ENCODE results near the gene ARFGAP3.

DNA sequence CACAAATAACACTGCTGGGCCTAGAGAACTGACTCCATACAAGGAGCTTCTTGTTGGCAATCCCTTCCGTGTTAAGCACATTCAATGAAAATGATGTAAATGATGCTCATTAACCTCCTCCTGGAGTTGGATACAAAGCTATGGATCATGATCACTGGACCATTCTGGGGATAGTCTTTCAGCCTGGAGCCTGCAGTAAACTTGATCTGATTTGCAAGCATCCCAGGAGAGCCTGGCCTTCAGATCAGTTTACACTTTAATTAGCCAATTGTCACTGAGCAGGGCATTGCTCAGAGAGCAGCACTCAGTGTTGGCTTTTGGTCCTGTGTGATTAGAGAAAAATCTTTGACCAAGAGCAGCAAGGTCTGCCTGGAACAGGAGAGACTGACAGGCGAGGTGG lies 45.6 kb downstream of the ARFGAP3 start:
- TF ChIP-seq, protein P1, sequence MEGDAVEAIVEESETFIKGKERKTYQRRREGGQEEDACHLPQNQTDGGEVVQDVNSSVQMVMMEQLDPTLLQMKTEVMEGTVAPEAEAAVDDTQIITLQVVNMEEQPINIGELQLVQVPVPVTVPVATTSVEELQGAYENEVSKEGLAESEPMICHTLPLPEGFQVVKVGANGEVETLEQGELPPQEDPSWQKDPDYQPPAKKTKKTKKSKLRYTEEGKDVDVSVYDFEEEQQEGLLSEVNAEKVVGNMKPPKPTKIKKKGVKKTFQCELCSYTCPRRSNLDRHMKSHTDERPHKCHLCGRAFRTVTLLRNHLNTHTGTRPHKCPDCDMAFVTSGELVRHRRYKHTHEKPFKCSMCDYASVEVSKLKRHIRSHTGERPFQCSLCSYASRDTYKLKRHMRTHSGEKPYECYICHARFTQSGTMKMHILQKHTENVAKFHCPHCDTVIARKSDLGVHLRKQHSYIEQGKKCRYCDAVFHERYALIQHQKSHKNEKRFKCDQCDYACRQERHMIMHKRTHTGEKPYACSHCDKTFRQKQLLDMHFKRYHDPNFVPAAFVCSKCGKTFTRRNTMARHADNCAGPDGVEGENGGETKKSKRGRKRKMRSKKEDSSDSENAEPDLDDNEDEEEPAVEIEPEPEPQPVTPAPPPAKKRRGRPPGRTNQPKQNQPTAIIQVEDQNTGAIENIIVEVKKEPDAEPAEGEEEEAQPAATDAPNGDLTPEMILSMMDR (IDR thresholded peaks at IDR 0.05), result no peak
- TF ChIP-seq, protein P2, sequence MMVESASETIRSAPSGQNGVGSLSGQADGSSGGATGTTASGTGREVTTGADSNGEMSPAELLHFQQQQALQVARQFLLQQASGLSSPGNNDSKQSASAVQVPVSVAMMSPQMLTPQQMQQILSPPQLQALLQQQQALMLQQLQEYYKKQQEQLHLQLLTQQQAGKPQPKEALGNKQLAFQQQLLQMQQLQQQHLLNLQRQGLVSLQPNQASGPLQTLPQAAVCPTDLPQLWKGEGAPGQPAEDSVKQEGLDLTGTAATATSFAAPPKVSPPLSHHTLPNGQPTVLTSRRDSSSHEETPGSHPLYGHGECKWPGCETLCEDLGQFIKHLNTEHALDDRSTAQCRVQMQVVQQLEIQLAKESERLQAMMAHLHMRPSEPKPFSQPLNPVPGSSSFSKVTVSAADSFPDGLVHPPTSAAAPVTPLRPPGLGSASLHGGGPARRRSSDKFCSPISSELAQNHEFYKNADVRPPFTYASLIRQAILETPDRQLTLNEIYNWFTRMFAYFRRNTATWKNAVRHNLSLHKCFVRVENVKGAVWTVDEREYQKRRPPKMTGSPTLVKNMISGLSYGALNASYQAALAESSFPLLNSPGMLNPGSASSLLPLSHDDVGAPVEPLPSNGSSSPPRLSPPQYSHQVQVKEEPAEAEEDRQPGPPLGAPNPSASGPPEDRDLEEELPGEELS (CRISPR knock-in tag; IDR thresholded peaks at IDR 0.05), result no peak
- TF ChIP-seq FOXJ3 (CRISPR knock-in tag; IDR thresholded peaks at IDR 0.05; ENCODE audit: borderline replicate concordance) (no peak), IRF2 (CRISPR knock-in tag; IDR thresholded peaks at IDR 0.05; ENCODE audit: borderline replicate concordance, low read depth) (no peak), ESRRA (CRISPR knock-in tag; IDR thresholded peaks at IDR 0.05; ENCODE audit: borderline replicate concordance) (no peak), TEAD4 (CRISPR knock-in tag; IDR thresholded peaks at IDR 0.05) (no peak), NR1H2 (CRISPR knock-in tag; IDR thresholded peaks at IDR 0.05) (no peak), ZNF423 (CRISPR knock-in tag; IDR thresholded peaks at IDR 0.05) (no peak), FOXP1 (CRISPR knock-in tag; IDR thresholded peaks at IDR 0.05; ENCODE audit: borderline replicate concordance) (no peak)
- TF ChIP-seq, protein P3, sequence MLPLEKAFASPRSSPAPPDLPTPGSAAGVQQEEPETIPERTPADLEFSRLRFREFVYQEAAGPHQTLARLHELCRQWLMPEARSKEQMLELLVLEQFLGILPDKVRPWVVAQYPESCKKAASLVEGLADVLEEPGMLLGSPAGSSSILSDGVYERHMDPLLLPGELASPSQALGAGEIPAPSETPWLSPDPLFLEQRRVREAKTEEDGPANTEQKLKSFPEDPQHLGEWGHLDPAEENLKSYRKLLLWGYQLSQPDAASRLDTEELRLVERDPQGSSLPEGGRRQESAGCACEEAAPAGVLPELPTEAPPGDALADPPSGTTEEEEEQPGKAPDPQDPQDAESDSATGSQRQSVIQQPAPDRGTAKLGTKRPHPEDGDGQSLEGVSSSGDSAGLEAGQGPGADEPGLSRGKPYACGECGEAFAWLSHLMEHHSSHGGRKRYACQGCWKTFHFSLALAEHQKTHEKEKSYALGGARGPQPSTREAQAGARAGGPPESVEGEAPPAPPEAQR (CRISPR knock-in tag; IDR thresholded peaks at IDR 0.05), result no peak
- TF ChIP-seq, protein P4, sequence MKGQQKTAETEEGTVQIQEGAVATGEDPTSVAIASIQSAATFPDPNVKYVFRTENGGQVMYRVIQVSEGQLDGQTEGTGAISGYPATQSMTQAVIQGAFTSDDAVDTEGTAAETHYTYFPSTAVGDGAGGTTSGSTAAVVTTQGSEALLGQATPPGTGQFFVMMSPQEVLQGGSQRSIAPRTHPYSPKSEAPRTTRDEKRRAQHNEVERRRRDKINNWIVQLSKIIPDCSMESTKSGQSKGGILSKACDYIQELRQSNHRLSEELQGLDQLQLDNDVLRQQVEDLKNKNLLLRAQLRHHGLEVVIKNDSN (CRISPR knock-in tag; IDR thresholded peaks at IDR 0.05), result no peak
- TF ChIP-seq, protein P5, sequence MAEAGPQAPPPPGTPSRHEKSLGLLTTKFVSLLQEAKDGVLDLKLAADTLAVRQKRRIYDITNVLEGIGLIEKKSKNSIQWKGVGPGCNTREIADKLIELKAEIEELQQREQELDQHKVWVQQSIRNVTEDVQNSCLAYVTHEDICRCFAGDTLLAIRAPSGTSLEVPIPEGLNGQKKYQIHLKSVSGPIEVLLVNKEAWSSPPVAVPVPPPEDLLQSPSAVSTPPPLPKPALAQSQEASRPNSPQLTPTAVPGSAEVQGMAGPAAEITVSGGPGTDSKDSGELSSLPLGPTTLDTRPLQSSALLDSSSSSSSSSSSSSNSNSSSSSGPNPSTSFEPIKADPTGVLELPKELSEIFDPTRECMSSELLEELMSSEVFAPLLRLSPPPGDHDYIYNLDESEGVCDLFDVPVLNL (CRISPR knock-in tag; IDR thresholded peaks at IDR 0.05; ENCODE audit: borderline replicate concordance, low read depth), result no peak

All from WTC11 (cell line).